Panc1 (cell line): Measurements from ENCODE around the gene ACTL9.

Source experiments
- CTCF ChIP-seq: fragments of 450-650 bp; IDR thresholded peaks from 2 replicates; pipeline ENCODE4 v1.5.1; 2017; ENCODE audit warnings: mild to moderate bottlenecking
- SIN3A ChIP-seq: IDR thresholded peaks from 2 replicates; pipeline ENCODE4 v1.6.1; 2012; ENCODE audit warnings: low read depth, mild to moderate bottlenecking, low read length, moderate library complexity, borderline replicate concordance; ENCODE audit not compliant: insufficient read depth

- TF ChIP-seq SIN3A: no peak
- TF ChIP-seq CTCF: no peak
These were observed 4.6 kb upstream of the ACTL9 start for GRCh38 chr19:8703223-8703622.
